MCF 10A (cell line): Measurements from ENCODE around the gene TCF4. TPM values are rescaled to one million over a fixed set of nuclear protein-coding genes. Genes with fewer than 3 reads are reported as not detected.
A peak's percentile ranks its signal among the peaks of the same experiment; 100 is the strongest.

Experiments used
- BruUV-seq: library from RNA; stranded (reverse); fragments of 400-500 nt; replicated peaks from 2 replicates; lab custom pipeline; 2021; lab: Mats Ljungman, UMichigan
- CTCF ChIA-PET: fragments of 300-600 bp; sonication (Branson Sonifier 250); formaldehyde crosslinking; extraction: SDS; loops from one replicate; lab custom pipeline; 2021; ENCODE audit warnings: antibody characterized with exemption, inconsistent platforms; lab: Yijun Ruan, JAX
- POLR2A ChIA-PET: fragments of 300-600, 350-650 bp; sonication (Branson Sonifier 250); formaldehyde crosslinking; extraction: SDS; loops from one replicate; lab custom pipeline; 2020; ENCODE audit warnings: antibody characterized with exemption, inconsistent platforms; lab: Yijun Ruan, JAX
- DNase-seq: peaks from one replicate; pipeline ENCODE4 v3.0.0-alpha.2; 2018; ENCODE audit not compliant: unreplicated experiment
- H3K27ac Mint-ChIP-seq: one replicate; pipeline ENCODE4 v1.8.0; 2022; ENCODE audit warnings: mild to moderate bottlenecking, low read depth, mixed read lengths; ENCODE audit not compliant: unreplicated experiment
- H3K27me3 Mint-ChIP-seq: one replicate; pipeline ENCODE4 v1.8.0; 2022; ENCODE audit warnings: mixed read lengths; ENCODE audit not compliant: insufficient read depth, unreplicated experiment
- H3K36me3 Mint-ChIP-seq: one replicate; pipeline ENCODE4 v1.8.0; 2022; ENCODE audit warnings: mild to moderate bottlenecking, moderate library complexity, mixed read lengths; ENCODE audit not compliant: insufficient read depth, unreplicated experiment
- H3K4me1 Mint-ChIP-seq: one replicate; pipeline ENCODE4 v1.8.0; 2022; ENCODE audit warnings: mixed read lengths; ENCODE audit not compliant: insufficient read depth, unreplicated experiment
- H3K4me3 Mint-ChIP-seq: one replicate; pipeline ENCODE4 v1.8.0; 2022; ENCODE audit warnings: mild to moderate bottlenecking, moderate library complexity, mixed read lengths; ENCODE audit not compliant: unreplicated experiment
- H3K9me3 Mint-ChIP-seq: one replicate; pipeline ENCODE4 v1.8.0; 2022; ENCODE audit warnings: mixed read lengths; ENCODE audit not compliant: unreplicated experiment
- intact Hi-C: fragments of 100-400 bp; cut with micrococcal nuclease; formaldehyde crosslinking; loops from 2 replicates; pipeline ENCODE4 v1.14.1; 2022
- total RNA-seq: library from RNA; stranded (reverse); gene quantifications from 2 replicates; pipeline ENCODE4 v1.2.3, GENCODE V29; 2022
- TF ChIP-seq, protein P1 (sequence below): fragments of 200-600 bp; IDR thresholded peaks from one replicate; pipeline ENCODE4 v1.8.0; 2022; ENCODE audit warnings: antibody characterized with exemption, mild to moderate bottlenecking; ENCODE audit not compliant: unreplicated experiment

TCF4 gene
- total RNA-seq, 1 experiment from 2014 or later = 6.2 TPM

DNA sequence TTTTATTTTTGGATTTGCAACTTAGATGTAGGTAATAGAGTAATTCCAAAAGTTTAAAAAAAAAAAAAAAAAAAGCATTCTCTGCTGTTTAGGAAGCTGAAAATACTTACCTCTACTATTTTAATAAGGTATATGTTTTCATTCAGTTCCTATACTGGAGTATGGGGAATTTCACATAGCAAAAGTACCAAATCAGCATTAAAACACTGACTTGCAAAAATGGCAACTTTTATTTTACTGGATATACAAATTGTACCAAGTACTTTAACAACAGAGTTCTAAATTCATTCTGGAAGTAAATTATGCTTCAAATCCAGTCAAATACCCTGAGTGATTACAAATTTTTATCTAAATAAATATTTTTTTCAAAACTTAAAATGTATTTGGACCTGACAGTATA lies 76.7 kb downstream of the TCF4 start:
- CTCF ChIA-PET = no interaction called here
- no TSS peak for BruUV-seq
- TF ChIP-seq, protein P1, sequence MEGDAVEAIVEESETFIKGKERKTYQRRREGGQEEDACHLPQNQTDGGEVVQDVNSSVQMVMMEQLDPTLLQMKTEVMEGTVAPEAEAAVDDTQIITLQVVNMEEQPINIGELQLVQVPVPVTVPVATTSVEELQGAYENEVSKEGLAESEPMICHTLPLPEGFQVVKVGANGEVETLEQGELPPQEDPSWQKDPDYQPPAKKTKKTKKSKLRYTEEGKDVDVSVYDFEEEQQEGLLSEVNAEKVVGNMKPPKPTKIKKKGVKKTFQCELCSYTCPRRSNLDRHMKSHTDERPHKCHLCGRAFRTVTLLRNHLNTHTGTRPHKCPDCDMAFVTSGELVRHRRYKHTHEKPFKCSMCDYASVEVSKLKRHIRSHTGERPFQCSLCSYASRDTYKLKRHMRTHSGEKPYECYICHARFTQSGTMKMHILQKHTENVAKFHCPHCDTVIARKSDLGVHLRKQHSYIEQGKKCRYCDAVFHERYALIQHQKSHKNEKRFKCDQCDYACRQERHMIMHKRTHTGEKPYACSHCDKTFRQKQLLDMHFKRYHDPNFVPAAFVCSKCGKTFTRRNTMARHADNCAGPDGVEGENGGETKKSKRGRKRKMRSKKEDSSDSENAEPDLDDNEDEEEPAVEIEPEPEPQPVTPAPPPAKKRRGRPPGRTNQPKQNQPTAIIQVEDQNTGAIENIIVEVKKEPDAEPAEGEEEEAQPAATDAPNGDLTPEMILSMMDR = no peak
- Mint-ChIP-seq H3K36me3 (no peaks in the 10 kb centered on the region), H3K9me3 (no peaks in the 10 kb centered on the region), H3K27me3 (no peaks in the 10 kb centered on the region), H3K27ac (no peak overlapping the region), H3K4me3 (no peak overlapping the region), H3K4me1 (peaks cover 11% of the 10 kb centered on the region)
- intact Hi-C loops = no loop called here
- no peak for DNase-seq
- POLR2A ChIA-PET = no interaction called here

DNA sequence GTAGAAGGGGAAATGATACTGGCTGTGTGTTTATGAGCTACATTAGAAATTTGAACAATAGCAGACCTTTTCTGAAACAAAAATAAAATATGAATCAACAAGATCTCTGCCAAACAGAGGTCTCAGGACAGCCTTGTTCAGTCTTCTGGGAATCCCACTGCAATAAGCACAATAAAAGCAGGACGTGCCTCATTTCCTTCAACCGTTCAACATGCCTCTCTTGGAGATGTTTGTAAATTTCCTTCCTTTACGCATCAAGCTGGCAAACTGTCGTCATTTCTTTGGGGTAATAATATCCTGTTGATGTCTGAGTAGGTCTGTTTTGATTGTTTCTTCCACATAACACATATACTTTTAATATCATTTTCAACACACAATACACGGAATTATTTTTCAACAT lies 77.2 kb downstream of the TCF4 start:
- ChIA-PET CTCF (no interaction called here), POLR2A (no interaction called here)
- Mint-ChIP-seq H3K4me3 (no peak overlapping the region), H3K9me3 (no peaks in the 10 kb centered on the region), H3K27ac (no peak overlapping the region), H3K36me3 (no peaks in the 10 kb centered on the region), H3K27me3 (no peaks in the 10 kb centered on the region), H3K4me1 (peaks cover 11% of the 10 kb centered on the region)
- no TSS peak for BruUV-seq
- DNase-seq = no peak
- TF ChIP-seq, protein P1 = no peak
- intact Hi-C loops = no loop called here

DNA sequence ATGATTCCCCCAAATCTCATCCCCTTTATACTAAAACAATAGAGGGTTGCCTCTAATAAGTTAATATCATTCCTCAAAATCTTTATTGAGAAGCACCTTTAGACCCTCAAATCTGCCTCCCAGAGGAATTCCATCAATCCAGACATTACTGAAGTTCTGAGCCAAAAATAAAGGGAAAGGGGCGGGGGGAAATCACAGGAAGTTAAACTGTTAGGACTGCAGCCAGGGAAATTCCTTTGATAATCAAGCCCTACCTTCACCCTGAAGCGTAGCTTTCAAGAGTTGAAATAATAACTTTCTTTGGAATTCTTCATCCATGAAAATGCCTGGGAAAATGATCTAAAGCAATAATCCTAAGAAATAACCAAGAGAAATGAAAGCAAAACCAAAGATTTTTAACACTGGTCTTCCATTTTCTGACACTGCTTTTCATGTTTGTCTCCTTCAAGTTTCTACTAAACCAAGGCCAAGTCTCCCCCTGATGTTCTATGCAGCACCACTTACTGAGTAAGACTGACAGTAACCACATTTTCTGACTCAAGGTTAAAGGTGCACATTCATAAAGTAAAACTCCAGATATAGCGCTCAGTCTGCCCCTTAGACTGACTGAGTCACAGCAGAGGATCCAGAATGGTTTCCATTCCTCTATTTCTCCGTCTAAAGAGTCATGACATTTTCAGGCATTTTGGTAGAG lies 78.2 kb downstream of the TCF4 start:
- ChIA-PET CTCF (no interaction called here), POLR2A (interaction anchor here (0.6 kb wide), 1 partner anchor 317 kb away, joined by 3 read pairs; no protein-coding TSS in a partner anchor)
- H3K27me3 Mint-ChIP-seq = no peaks in the 10 kb centered on the region
- H3K27ac Mint-ChIP-seq = peak overlapping the region; percentile 55
- peaks cover 11% of the 10 kb centered on the region for H3K4me1 Mint-ChIP-seq
- peak overlapping the region; percentile 42 for H3K4me3 Mint-ChIP-seq
- intact Hi-C loops = no loop called here
- TF ChIP-seq, protein P1 = no peak
- H3K9me3 Mint-ChIP-seq = no peaks in the 10 kb centered on the region
- no TSS peak for BruUV-seq
- peak; percentile 46 for DNase-seq
- no peaks in the 10 kb centered on the region for H3K36me3 Mint-ChIP-seq

DNA sequence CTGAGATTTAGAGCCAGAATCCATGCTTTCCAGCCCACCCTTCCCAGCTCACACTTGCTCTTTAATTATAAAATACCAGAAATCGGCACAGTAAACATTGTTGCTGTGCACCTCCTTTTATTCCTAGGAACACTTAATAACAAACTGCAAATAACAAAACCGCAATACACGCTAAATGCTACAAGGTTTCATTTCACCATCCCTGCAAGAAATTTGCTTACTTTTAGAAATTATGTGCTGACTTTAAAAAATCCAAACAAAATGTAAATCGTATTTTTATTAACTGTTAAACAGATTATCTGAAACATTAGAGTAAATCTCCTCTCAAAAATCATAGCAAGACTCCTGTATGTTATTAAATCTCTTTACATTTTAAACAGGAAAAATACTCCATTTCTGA lies 79.3 kb downstream of the TCF4 start:
- no TSS peak for BruUV-seq
- no peaks in the 10 kb centered on the region for H3K36me3 Mint-ChIP-seq
- TF ChIP-seq, protein P1 = no peak
- DNase-seq = no peak
- no peak overlapping the region for H3K27ac Mint-ChIP-seq
- no peaks in the 10 kb centered on the region for H3K27me3 Mint-ChIP-seq
- POLR2A ChIA-PET = no interaction called here
- intact Hi-C loops = no loop called here
- no peaks in the 10 kb centered on the region for H3K9me3 Mint-ChIP-seq
- peaks cover 11% of the 10 kb centered on the region for H3K4me1 Mint-ChIP-seq
- CTCF ChIA-PET = no interaction called here
- H3K4me3 Mint-ChIP-seq = no peak overlapping the region
